HG02870 (cell line): ENCODE data around the gene DXO.
"Not testable (repeated sequence)": the region's sequence is repeated elsewhere in the genome, so short reads cannot be mapped to it uniquely, and the experiment has no call there.

Experiments
- ATAC-seq: cut with Tn5 transposase; IDR thresholded peaks from one replicate; pipeline ENCODE4 v1.9.1; 2021; ENCODE audit warnings: mild to moderate bottlenecking, moderate library complexity; ENCODE audit not compliant: unreplicated experiment

Gene DXO

GRCh38 chr6:31980195-31980876 lies 8.4 kb upstream of the DXO start:
- not testable (repeated sequence) for ATAC-seq

GRCh38 chr6:31979238-31979898 lies 7.4 kb upstream of the DXO start:
- no peak for ATAC-seq

GRCh38 chr6:31978831-31979230 lies 6.9 kb upstream of the DXO start:
- no peak for ATAC-seq

GRCh38 chr6:31977816-31978431 lies 6.0 kb upstream of the DXO start:
- no peak for ATAC-seq

- ATAC-seq, result not testable (repeated sequence)
Measured at GRCh38 chr6:31976065-31976464, 4.1 kb upstream of the DXO start.

DNA sequence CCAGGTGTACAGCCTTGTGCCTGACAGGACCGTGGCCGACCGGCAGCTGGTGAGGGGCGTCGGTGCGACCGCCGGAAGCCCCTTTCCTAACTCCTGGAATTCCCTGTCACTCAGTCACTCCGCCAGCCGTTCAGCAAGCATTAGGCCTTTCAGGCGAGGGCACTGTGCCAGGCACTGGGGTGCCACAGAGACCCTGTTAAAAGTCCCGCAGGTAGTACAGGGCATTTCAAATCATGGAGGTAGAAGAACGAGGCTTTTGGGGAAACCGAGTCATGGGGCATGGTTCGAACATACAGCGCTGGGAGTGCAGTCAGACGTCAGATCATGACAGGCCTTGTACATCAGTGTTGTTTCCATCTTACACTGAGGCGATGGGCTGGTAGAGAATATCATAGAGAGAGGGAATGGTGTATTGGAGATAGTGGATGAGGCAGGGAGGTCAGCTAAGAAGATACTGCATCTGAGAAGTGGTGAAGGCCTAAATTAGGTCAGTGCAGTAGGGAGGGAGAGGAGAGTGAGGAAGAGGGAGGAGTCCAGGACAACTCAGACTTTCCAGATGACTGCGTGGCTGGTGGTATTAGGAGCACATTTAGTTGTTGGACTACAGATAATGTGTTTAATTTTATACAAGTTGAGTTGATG lies 892 bp upstream of the DXO start:
- no peak for ATAC-seq

DNA sequence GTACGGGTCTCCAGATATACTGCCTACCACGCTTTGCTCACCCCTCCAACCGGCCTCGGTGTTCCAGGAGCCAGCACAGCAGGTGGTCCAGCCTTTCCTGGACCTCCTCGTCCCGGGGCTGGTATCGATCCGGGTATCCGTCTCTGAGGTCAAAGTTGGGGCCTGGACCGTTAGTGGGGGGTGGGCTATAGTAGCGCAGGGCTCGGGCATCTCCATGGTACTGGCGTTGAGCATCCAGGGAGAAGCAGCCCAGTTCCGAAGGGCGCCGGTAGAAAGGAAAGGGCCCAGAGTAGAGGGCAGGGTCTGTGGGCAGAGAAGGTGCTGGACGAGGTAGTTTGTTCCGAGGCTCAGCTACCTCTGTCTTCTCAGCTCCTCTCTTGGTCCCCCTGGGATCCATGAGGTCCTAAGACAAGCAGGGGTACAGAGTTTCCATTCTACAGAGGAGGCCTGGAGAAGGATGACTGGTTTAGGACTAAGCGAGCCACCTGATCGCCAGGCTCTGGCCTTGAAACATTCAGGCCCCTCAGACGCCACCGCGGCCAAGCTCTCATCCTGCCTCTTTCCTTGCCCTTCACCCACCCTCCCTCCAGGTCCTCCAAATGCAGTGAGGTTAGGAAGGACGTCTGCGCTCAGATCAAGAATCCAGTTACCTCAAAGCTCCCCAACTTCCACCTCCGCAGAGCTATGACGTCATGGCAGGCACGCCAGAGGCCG lies 502 bp downstream of the DXO start:
- ATAC-seq, result no peak

DNA sequence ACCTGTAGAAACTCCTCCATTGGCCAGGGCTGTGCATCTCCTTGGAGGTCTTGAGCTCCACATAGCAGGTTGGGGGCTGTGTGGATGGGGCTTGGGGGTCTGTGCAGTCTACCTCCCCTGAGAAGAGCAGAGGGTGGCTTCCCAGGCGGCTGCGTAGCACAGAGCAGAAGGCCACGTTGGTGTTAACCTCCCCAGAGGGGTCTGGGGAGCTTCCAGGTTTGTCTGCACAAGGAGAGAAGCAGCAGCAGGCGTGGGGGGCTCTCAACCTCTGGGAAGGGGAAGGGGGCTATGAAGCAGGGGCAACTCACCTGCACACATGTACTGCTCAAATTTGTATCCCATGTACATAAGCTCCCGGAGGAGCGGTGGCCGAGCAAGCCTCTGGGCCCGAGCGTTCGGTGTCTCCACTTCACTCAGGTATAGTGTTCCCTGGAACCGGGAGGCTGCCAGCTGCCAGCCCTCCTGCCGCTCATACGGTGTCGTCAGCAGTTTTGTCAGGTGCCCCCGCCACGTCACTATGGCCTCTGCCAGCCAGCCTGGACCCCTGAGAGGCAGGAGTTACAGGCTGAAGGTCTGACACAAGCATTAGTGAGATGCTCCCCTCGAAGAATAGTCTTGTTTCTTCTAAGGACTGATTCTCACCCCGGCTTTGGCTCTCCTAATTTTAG lies 1.2 kb downstream of the DXO start:
- no peak for ATAC-seq

GRCh38 chr6:31969712-31970603 lies 2.0 kb downstream of the DXO start:
- no peak for ATAC-seq

- ATAC-seq, result no peak
Measured at GRCh38 chr6:31968791-31969711, 2.9 kb downstream of the DXO start.

- ATAC-seq, result no peak
Measured at GRCh38 chr6:31968326-31968725, 3.6 kb downstream of the DXO start.

DNA sequence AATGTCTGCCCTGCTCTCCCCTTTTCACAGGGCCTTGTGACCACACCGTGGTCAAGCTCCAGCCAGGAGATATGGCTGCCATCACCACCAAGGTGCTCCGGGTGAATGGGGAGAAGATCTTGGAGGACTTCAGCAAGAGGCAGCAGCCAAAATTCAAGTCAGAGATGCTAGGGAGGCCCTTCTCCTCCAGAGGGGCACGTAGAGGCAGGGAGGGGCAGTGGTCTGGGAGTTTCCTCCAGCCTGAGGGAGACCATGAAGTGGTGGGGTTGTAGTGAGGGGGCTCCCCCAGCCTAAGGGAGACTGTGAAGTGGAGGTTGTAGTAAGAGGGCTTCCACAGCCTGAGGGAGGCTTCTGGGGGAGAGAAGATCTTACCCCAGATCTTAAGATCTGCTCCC lies 4.0 kb downstream of the DXO start:
- no peak for ATAC-seq

DNA sequence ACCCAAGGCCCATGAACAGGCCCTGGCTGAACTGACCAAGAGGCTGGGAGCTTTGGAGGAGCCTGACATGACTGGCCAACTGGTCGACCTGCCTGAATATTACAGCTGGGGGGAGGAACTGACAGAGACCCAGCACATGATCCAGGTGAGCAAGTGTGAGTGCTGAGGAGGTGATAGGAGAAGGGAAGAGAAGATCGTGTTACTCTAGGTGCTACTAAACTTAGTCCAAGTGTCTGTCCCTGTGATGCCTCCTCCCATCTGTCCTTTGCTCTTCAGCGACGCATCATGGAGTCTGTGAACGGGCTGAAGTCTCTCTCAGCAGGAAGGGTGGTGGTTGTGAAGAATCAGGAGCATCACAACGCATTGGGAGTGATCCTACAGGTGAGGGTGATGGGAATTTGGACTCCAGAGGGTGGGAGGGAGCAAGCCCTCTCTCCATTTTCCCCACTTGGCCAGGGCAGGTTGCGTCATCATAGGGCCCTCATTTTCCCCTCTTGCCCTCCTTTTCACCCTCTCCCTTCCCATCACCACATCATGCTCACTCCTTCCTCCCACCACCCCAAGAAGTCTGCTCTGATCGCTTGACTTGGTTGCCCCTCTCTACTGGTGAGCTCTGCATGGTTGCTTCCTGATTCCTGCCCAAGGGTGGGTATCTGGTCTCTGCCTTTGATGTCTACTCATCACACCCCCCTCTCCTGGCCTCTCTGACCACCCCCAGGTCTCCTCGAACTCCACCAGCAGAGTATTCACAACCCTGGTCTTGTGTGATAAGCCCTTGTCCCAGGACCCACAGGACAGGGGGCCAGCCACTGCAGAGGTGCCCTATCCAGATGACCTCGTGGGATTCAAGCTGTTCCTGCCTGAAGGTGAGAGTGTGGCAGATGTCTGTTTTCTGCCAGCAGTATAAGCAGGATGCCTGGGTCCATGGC lies 4.7 kb downstream of the DXO start:
- no peak for ATAC-seq

GRCh38 chr6:31966506-31966905 lies 5.4 kb downstream of the DXO start:
- ATAC-seq, result no peak

DNA sequence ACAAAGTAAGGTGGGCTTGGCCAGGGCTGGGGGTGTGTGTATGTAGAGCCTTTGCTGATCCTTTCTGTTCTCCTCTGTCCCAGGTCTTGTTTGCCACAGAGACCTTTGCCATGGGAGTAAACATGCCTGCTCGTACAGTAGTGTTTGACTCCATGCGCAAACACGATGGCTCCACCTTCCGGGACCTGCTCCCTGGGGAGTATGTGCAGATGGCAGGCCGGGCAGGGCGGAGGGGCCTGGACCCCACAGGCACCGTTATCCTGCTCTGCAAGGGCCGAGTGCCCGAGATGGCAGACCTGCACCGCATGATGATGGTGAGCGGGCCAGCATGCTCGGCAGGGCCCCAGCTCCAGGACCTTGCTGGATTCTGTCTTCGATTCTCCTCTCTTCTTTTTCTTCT lies 6.2 kb downstream of the DXO start:
- ATAC-seq, result no peak

GRCh38 chr6:31963921-31964320 lies 8.0 kb downstream of the DXO start:
- no peak for ATAC-seq

GRCh38 chr6:31961616-31962015 lies 10.3 kb downstream of the DXO start:
- no peak for ATAC-seq
